Measurements from ENCODE around the gene FNBP1.

- TF ChIP-seq EP300 (IDR thresholded peaks at IDR 0.05; ENCODE audit: borderline replicate concordance in 1 of 2, low read depth in 1 of 2, low read length in 1 of 2) (no peak), REST (IDR thresholded peaks at IDR 0.05; ENCODE audit: low read depth, low read length) (no peak)
Measured at GRCh38 chr9:130015353-130016019, 27.5 kb downstream of the FNBP1 start.
